ENCODE results near the gene TMC6. TPM values are rescaled to one million over a fixed set of nuclear protein-coding genes. Genes with fewer than 3 reads are reported as not detected.

The TMC6 gene
- total and polyA plus RNA-seq, 2 of the 13 experiments (the other 11 are each of a cell fraction or from before 2014, with no cell fraction given): 48.4 to 99.1 TPM

DNA sequence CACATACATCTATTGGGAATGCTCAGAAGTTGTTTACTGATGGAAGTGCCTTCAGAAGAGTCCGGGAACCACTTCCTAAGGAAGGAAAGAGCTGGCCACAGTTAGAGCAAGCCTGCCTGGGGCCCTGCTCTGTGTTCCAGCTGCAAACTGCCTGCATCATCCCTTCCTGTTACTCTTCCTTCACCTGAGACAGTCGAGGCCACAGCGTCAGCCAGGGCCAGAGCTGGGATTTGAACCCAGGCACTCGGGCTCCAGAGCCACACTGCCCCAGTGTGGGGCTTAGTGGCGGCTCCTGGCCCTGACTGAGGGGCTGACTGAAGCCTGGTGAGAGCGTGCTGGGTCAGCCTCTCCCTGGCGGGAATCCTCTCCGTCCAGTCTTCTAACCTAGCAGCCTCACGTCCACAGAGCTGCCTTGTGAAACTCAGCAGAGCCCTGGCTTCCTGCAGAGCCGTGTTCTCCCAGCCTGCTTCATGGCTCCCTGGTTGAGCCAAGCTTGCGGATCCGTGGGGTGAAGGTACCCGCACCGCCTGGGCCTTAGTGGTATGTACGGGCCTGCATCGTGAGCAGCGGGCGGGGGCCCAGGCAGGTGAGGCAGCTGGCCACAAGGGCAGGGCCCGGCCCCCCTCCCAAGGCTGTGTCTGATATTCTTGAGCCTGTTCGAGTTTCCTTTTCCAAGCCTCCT is 13.0 kb upstream of the TMC6 start (continued):
- TF ChIP-seq CENPT (CRISPR knock-in tag; IDR thresholded peaks at IDR 0.05; ENCODE audit: low read depth): no peak
- TF ChIP-seq ARNTL (CRISPR knock-in tag; IDR thresholded peaks at IDR 0.05): 0 out of 2 replicates have a peak, but pooled peaks have one; percentile 27
- TF ChIP-seq ZBTB43 (CRISPR knock-in tag; conservative IDR thresholded peaks at IDR 0.05): no peak
- TF ChIP-seq ZFP62 (CRISPR knock-in tag; IDR thresholded peaks at IDR 0.05): no peak
- no peak for TF ChIP-seq ZNF615 (CRISPR knock-in tag; IDR thresholded peaks at IDR 0.05; ENCODE audit: borderline replicate concordance)
- TF ChIP-seq SALL1 (CRISPR knock-in tag; IDR thresholded peaks at IDR 0.05): peak; percentile 27; the same call in 1 of the 2 replicates
- no peak for TF ChIP-seq NR2F2 (IDR thresholded peaks at IDR 0.05; ENCODE audit: borderline replicate concordance, low read depth)
- TF ChIP-seq TP53 (CRISPR knock-in tag; conservative IDR thresholded peaks at IDR 0.05): no peak
- TF ChIP-seq ARID2 (CRISPR knock-in tag; IDR thresholded peaks at IDR 0.05; ENCODE audit: borderline replicate concordance): no peak
- TF ChIP-seq, protein P1, sequence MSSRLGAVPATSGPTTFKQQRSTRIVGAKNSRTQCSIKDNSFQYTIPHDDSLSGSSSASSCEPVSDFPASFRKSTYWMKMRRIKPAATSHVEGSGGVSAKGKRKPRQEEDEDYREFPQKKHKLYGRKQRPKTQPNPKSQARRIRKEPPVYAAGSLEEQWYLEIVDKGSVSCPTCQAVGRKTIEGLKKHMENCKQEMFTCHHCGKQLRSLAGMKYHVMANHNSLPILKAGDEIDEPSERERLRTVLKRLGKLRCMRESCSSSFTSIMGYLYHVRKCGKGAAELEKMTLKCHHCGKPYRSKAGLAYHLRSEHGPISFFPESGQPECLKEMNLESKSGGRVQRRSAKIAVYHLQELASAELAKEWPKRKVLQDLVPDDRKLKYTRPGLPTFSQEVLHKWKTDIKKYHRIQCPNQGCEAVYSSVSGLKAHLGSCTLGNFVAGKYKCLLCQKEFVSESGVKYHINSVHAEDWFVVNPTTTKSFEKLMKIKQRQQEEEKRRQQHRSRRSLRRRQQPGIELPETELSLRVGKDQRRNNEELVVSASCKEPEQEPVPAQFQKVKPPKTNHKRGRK (CRISPR knock-in tag; IDR thresholded peaks at IDR 0.05): peak; percentile 43; the same call in 1 of the 2 replicates
- no peak for TF ChIP-seq CHD2 (IDR thresholded peaks at IDR 0.05; ENCODE audit: low read depth, low read length)
- TF ChIP-seq, protein P2, sequence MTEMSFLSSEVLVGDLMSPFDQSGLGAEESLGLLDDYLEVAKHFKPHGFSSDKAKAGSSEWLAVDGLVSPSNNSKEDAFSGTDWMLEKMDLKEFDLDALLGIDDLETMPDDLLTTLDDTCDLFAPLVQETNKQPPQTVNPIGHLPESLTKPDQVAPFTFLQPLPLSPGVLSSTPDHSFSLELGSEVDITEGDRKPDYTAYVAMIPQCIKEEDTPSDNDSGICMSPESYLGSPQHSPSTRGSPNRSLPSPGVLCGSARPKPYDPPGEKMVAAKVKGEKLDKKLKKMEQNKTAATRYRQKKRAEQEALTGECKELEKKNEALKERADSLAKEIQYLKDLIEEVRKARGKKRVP (CRISPR knock-in tag; IDR thresholded peaks at IDR 0.05): no peak
- TF ChIP-seq ZNF235 (CRISPR knock-in tag; IDR thresholded peaks at IDR 0.05; ENCODE audit: borderline replicate concordance): no peak
- no peak for TF ChIP-seq ZBTB44 (CRISPR knock-in tag; IDR thresholded peaks at IDR 0.05)
- TF ChIP-seq MYC (CRISPR knock-in tag; IDR thresholded peaks at IDR 0.05; ENCODE audit: borderline replicate concordance): no peak
- TF ChIP-seq RARG (CRISPR knock-in tag; IDR thresholded peaks at IDR 0.05; ENCODE audit: low read depth): no peak
- no peak for TF ChIP-seq TMF1 (CRISPR knock-in tag; IDR thresholded peaks at IDR 0.05; ENCODE audit: low read depth)
- no peak for TF ChIP-seq MED13 (CRISPR knock-in tag; IDR thresholded peaks at IDR 0.05)
- TF ChIP-seq MTA1 (CRISPR knock-in tag; IDR thresholded peaks at IDR 0.05; ENCODE audit: borderline replicate concordance): no peak
- TF ChIP-seq, protein P3, sequence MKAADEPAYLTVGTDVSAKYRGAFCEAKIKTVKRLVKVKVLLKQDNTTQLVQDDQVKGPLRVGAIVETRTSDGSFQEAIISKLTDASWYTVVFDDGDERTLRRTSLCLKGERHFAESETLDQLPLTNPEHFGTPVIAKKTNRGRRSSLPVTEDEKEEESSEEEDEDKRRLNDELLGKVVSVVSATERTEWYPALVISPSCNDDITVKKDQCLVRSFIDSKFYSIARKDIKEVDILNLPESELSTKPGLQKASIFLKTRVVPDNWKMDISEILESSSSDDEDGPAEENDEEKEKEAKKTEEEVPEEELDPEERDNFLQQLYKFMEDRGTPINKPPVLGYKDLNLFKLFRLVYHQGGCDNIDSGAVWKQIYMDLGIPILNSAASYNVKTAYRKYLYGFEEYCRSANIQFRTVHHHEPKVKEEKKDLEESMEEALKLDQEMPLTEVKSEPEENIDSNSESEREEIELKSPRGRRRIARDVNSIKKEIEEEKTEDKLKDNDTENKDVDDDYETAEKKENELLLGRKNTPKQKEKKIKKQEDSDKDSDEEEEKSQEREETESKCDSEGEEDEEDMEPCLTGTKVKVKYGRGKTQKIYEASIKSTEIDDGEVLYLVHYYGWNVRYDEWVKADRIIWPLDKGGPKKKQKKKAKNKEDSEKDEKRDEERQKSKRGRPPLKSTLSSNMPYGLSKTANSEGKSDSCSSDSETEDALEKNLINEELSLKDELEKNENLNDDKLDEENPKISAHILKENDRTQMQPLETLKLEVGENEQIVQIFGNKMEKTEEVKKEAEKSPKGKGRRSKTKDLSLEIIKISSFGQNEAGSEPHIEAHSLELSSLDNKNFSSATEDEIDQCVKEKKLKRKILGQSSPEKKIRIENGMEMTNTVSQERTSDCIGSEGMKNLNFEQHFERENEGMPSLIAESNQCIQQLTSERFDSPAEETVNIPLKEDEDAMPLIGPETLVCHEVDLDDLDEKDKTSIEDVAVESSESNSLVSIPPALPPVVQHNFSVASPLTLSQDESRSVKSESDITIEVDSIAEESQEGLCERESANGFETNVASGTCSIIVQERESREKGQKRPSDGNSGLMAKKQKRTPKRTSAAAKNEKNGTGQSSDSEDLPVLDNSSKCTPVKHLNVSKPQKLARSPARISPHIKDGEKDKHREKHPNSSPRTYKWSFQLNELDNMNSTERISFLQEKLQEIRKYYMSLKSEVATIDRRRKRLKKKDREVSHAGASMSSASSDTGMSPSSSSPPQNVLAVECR (CRISPR knock-in tag; IDR thresholded peaks at IDR 0.05; ENCODE audit: borderline replicate concordance): no peak

Measured in HepG2 (cell line).